Measurements from ENCODE around the gene CST1. TPM values are rescaled to one million over a fixed set of nuclear protein-coding genes. Genes with fewer than 3 reads are reported as not detected.
"Not testable (repeated sequence)": the region's sequence is repeated elsewhere in the genome, so short reads cannot be mapped to it uniquely, and the experiment has no call there.

CST1 gene
- polyA plus RNA-seq, 1 experiment: not detected

DNA sequence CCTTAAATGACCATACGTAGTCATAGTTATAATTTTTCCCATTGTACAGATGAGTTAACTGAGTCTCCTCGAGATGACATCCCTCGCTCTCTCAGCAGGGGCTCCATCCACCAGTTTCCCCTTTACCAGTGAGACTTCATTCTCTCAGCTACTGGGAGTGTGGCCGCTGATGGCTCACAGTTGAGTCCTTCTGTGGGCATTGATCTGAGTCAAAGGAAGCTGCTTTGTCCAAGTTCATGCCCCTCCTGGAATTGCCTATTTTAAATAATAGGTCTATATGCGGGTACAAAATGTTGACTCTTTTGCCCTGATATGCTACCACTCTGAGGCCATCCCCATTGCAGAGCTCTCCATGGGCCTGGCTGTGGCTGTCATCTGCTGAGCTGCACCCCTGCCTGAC is 14.8 kb upstream of the CST1 start:
- no peaks in the 10 kb centered on the region for H3K36me3 ChIP-seq (ENCODE audit: control insufficient read depth, insufficient read depth, low read length)
- TF ChIP-seq, protein P1, sequence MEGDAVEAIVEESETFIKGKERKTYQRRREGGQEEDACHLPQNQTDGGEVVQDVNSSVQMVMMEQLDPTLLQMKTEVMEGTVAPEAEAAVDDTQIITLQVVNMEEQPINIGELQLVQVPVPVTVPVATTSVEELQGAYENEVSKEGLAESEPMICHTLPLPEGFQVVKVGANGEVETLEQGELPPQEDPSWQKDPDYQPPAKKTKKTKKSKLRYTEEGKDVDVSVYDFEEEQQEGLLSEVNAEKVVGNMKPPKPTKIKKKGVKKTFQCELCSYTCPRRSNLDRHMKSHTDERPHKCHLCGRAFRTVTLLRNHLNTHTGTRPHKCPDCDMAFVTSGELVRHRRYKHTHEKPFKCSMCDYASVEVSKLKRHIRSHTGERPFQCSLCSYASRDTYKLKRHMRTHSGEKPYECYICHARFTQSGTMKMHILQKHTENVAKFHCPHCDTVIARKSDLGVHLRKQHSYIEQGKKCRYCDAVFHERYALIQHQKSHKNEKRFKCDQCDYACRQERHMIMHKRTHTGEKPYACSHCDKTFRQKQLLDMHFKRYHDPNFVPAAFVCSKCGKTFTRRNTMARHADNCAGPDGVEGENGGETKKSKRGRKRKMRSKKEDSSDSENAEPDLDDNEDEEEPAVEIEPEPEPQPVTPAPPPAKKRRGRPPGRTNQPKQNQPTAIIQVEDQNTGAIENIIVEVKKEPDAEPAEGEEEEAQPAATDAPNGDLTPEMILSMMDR (IDR thresholded peaks at IDR 0.05; ENCODE audit: insufficient read depth, low read depth, low read length): no peak
- no peak overlapping the region for H3K4me3 ChIP-seq (ENCODE audit: low read depth, low read length)
- ChIA-PET POLR2A (no interaction called here), CTCF (no interaction called here)
- no peak for DNase-seq (ENCODE audit: low read depth)
- peaks cover 1% of the 10 kb centered on the region; the same call in 1 of the 2 replicates for H3K27me3 ChIP-seq (ENCODE audit: control insufficient read depth, insufficient read depth, low read length)

DNA sequence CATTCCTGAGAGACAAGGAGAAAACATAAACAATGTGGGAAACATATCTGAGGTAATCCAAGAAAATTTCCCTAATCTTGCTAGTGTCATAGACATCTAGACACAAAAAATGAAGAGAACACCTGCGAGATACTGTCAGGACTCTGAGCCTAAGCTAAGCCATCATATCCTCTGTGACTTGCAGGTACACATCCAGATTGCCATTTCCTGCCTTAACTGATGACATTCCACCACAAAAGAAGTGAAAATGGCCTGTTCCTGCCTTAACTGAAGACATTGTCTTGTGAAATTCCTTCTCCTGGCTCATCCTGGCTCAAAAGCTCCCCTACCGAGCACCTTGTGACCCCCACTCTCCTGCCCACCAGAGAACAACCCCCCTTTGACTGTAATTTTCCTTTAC is 13.9 kb upstream of the CST1 start:
- H3K27me3 ChIP-seq (ENCODE audit: control insufficient read depth, insufficient read depth, low read length); CTCF ChIA-PET; H3K4me3 ChIP-seq (ENCODE audit: low read depth, low read length); POLR2A ChIA-PET; DNase-seq (ENCODE audit: low read depth); H3K36me3 ChIP-seq (ENCODE audit: control insufficient read depth, insufficient read depth, low read length): not testable (repeated sequence)

DNA sequence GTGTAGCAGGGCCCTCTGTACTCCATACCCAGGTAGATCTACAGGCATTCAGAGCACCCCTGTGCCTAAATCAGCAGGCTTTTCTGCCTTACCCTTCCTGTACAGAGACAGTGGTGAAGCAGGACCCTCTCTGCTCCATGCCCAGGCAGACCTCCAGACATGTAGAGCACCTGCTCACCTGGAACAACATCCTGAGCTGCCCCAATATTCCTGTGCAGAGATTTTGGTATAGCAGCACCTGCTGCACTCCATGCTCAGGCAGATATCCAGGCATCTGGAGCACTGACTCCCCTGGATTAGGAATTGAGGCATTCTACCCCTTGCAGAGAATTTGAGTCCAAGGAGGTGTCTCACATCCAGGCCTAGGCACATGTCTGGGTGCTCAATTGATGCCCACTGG is 12.6 kb upstream of the CST1 start:
- no peaks in the 10 kb centered on the region for H3K36me3 ChIP-seq (ENCODE audit: control insufficient read depth, insufficient read depth, low read length)
- H3K4me3 ChIP-seq (ENCODE audit: low read depth, low read length): no peak overlapping the region
- TF ChIP-seq, protein P1 (IDR thresholded peaks at IDR 0.05; ENCODE audit: insufficient read depth, low read depth, low read length): no peak
- ChIA-PET POLR2A (no interaction called here), CTCF (interaction anchor here (0.9 kb wide), 1 partner anchor 19 kb away, joined by 4 read pairs; no protein-coding TSS in a partner anchor)
- peaks cover 1% of the 10 kb centered on the region; the same call in 1 of the 2 replicates for H3K27me3 ChIP-seq (ENCODE audit: control insufficient read depth, insufficient read depth, low read length)
- DNase-seq (ENCODE audit: low read depth): no peak

DNA sequence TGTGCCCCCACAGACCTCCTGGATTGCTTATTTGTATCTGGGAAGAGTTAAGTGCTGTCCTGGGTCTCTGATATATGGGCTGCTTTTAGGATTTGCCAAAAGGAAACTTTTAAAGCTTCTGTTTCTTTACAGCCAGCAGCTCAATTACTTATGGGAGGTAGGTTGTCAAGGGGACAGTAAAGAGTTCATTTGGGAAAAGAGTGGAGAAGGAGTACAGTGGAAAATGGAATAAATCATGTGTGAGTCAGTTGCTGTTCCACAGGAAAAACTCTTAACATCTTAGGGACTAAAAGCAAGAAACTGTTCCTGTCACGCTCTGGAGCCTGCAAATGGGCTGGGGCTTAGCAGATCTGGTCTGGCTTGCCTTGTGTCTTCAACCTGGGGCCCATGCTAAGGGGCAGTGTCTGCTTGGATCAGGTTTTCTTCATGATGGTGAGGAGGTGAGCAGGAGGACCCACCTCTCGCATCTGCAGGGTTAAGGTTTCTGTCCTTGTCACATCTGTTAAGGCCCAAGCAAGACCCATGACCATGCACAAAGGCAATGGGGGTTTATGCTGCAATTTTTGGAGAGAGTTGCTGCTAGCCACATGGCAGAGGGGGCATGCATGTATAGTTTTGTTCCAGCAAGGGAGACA is 8.7 kb upstream of the CST1 start:
- H3K27me3 ChIP-seq (ENCODE audit: control insufficient read depth, insufficient read depth, low read length): peaks cover 1% of the 10 kb centered on the region; the same call in 1 of the 2 replicates
- TF ChIP-seq, protein P1 (IDR thresholded peaks at IDR 0.05; ENCODE audit: insufficient read depth, low read depth, low read length): no peak
- no peak overlapping the region for H3K4me3 ChIP-seq (ENCODE audit: low read depth, low read length)
- CTCF ChIA-PET: no interaction called here
- POLR2A ChIA-PET: no interaction called here
- DNase-seq (ENCODE audit: low read depth): no peak
- no peaks in the 10 kb centered on the region for H3K36me3 ChIP-seq (ENCODE audit: control insufficient read depth, insufficient read depth, low read length)

DNA sequence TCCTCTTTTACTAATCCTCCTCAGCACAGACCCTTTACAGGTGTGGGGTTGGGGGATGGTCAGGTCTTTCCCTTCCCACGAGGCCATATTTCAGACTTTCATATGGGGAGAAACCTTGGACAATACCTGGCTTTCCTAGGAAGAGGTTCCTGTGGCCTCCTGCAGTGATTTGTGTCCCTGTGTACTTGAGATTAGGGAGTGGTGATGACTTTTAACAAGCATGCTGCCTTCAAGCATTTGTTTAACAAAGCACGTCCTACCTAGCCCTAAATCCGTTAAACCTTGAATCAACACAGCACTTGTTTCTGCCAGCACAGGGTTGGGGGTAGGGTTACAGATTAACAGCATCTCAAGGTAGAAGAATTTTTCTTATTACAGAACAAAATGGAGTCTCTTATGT is 6.1 kb upstream of the CST1 start:
- CTCF ChIA-PET; H3K36me3 ChIP-seq (ENCODE audit: control insufficient read depth, insufficient read depth, low read length); H3K4me3 ChIP-seq (ENCODE audit: low read depth, low read length); H3K27me3 ChIP-seq (ENCODE audit: control insufficient read depth, insufficient read depth, low read length); POLR2A ChIA-PET; DNase-seq (ENCODE audit: low read depth): not testable (repeated sequence)

DNA sequence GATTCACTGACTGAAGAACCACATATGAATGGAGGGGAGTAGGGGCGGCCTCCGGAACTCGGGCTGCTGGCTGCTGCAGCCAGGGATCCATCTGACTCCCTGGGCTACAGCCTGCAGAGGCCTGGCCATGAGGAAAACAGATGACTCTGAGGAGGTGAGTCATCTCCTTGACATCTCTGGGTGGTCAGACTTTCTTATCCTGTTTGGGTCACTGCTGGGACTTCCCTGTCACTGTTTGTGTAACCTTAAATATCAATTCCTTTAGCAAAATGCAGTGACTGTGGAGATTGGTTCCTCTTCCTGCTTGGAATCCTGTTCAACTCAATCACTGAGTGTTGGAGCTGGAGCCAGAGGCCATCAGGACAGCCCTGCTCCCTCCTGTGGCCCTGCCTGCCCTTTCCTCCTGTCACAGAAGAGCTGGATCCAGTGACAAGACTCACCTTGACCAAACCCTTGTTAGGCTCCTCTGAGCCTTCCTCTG is 4.4 kb upstream of the CST1 start:
- DNase-seq (ENCODE audit: low read depth); H3K27me3 ChIP-seq (ENCODE audit: control insufficient read depth, insufficient read depth, low read length); POLR2A ChIA-PET; CTCF ChIA-PET; H3K4me3 ChIP-seq (ENCODE audit: low read depth, low read length); H3K36me3 ChIP-seq (ENCODE audit: control insufficient read depth, insufficient read depth, low read length): not testable (repeated sequence)

DNA sequence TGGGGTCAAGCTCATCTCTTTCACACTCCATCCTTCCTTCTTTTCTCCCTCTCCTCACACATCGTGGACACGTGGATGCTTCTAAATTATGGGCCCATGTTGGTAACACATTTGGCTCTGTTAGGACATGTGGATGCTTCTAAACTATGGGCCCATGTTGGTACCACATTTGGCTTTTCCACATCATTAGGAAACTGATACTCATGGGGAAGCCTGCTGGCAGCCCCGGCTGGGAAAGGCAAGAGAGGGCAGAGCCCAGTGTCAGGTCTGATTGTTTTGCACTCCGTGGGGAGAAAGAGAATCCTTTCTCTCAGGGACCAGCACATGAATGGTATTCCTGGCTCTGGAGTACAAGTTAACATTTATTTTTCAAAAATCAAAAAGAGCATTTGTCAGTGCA is 4.0 kb upstream of the CST1 start:
- H3K36me3 ChIP-seq (ENCODE audit: control insufficient read depth, insufficient read depth, low read length): no peaks in the 10 kb centered on the region
- H3K4me3 ChIP-seq (ENCODE audit: low read depth, low read length): no peak overlapping the region
- TF ChIP-seq, protein P1 (IDR thresholded peaks at IDR 0.05; ENCODE audit: insufficient read depth, low read depth, low read length): no peak
- no peaks in the 10 kb centered on the region for H3K27me3 ChIP-seq (ENCODE audit: control insufficient read depth, insufficient read depth, low read length)
- CTCF ChIA-PET: interaction anchor here (0.8 kb wide), 1 partner anchor 24 kb away, joined by 3 read pairs; no protein-coding TSS in a partner anchor
- DNase-seq (ENCODE audit: low read depth): no peak
- POLR2A ChIA-PET: no interaction called here

Measured in BJ (cell line).